ENCODE data around the gene SLC22A31.

GRCh38 chr16:89149386-89149785 is 51.0 kb downstream of the SLC22A31 start:
- TF ChIP-seq POLR2A (IDR thresholded peaks at IDR 0.05) (no peak), POLR2AphosphoS5 (IDR thresholded peaks at IDR 0.05) (no peak), CTCF (IDR thresholded peaks at IDR 0.05) (no peak)
